Mesothelial cell of epicardium (in vitro differentiated cells): Measurements from ENCODE around the gene OGFOD1. TPM values are rescaled to one million over a fixed set of nuclear protein-coding genes. Genes with fewer than 3 reads are reported as not detected.

ENCODE experiments used
- DNase-seq, 2 experiments: peaks; one replicate each; pipeline ENCODE4 v3.0.0; 2021; ENCODE audit warnings: low spot score in 2 of 2; ENCODE audit not compliant: unreplicated experiment in 2 of 2
- H3K27ac Mint-ChIP-seq: 2 replicates; pipeline ENCODE4 v1.8.0; 2021; ENCODE audit warnings: mixed read lengths
- H3K27me3 Mint-ChIP-seq: 2 replicates; pipeline ENCODE4 v1.8.0; 2021; ENCODE audit warnings: low read depth, mixed read lengths
- H3K36me3 Mint-ChIP-seq: 2 replicates; pipeline ENCODE4 v1.8.0; 2021; ENCODE audit warnings: mixed read lengths
- H3K4me1 Mint-ChIP-seq: 2 replicates; pipeline ENCODE4 v1.8.0; 2021; ENCODE audit warnings: mixed read lengths
- H3K4me3 Mint-ChIP-seq: 2 replicates; pipeline ENCODE4 v1.8.0; 2021; ENCODE audit warnings: mild to moderate bottlenecking, moderate library complexity, mixed read lengths
- H3K9me3 Mint-ChIP-seq: 2 replicates; pipeline ENCODE4 v1.8.0; 2021; ENCODE audit warnings: mixed read lengths
- CTCF ChIP-seq: fragments of 200-600 bp; sonication (generic); IDR thresholded peaks from one replicate; pipeline ENCODE4 v1.5.0; 2021; ENCODE audit warnings: antibody characterized with exemption; ENCODE audit not compliant: unreplicated experiment
- total RNA-seq: library from RNA; stranded (reverse); gene quantifications from 3 replicates; pipeline ENCODE4 v1.2.1, GENCODE V29; 2021

OGFOD1 gene
- total RNA-seq, 1 donor from 2014 or later: 37.2 TPM

- Mint-ChIP-seq H3K36me3 (peaks cover 21% of the 10 kb centered on the region), H3K9me3 (no peaks in the 10 kb centered on the region), H3K4me3 (peak overlapping the region; percentile 94), H3K27ac (peak overlapping the region; percentile 98), H3K27me3 (no peaks in the 10 kb centered on the region), H3K4me1 (peaks cover 34% of the 10 kb centered on the region)
- DNase-seq: peak in 1 of 2 experiments; percentile 37
- no peak for TF ChIP-seq CTCF
Observed at GRCh38 chr16:56451753-56452689, 667 bp downstream of the OGFOD1 start.

GRCh38 chr16:56457927-56458470 is 6.6 kb downstream of the OGFOD1 start:
- TF ChIP-seq CTCF: no peak
- no peaks in the 10 kb centered on the region for H3K4me1 Mint-ChIP-seq
- no peak overlapping the region for H3K27ac Mint-ChIP-seq
- no peaks in the 10 kb centered on the region for H3K9me3 Mint-ChIP-seq
- H3K27me3 Mint-ChIP-seq: no peaks in the 10 kb centered on the region
- H3K36me3 Mint-ChIP-seq: peaks cover 55% of the 10 kb centered on the region
- DNase-seq: no peak
- H3K4me3 Mint-ChIP-seq: no peak overlapping the region

- no peak overlapping the region for H3K27ac Mint-ChIP-seq
- H3K36me3 Mint-ChIP-seq: peaks cover 56% of the 10 kb centered on the region
Observed at GRCh38 chr16:56460101-56460500, 8.7 kb downstream of the OGFOD1 start.

GRCh38 chr16:56462064-56462796 is 10.9 kb downstream of the OGFOD1 start:
- Mint-ChIP-seq H3K27me3 (no peaks in the 10 kb centered on the region), H3K27ac (no peak overlapping the region), H3K4me3 (no peak overlapping the region), H3K4me1 (no peaks in the 10 kb centered on the region), H3K36me3 (peaks cover 53% of the 10 kb centered on the region), H3K9me3 (no peaks in the 10 kb centered on the region)
- no peak for TF ChIP-seq CTCF
- no peak for DNase-seq

More at GRCh38 chr16:56460101-56460500, 8.7 kb downstream of the OGFOD1 start:
- no peak overlapping the region for H3K4me3 Mint-ChIP-seq
- H3K9me3 Mint-ChIP-seq: no peaks in the 10 kb centered on the region
- H3K27me3 Mint-ChIP-seq: no peaks in the 10 kb centered on the region
- H3K4me1 Mint-ChIP-seq: no peaks in the 10 kb centered on the region
- DNase-seq: no peak
- no peak for TF ChIP-seq CTCF

- Mint-ChIP-seq H3K36me3 (peaks cover 53% of the 10 kb centered on the region), H3K27me3 (no peaks in the 10 kb centered on the region), H3K9me3 (no peaks in the 10 kb centered on the region), H3K4me3 (no peak overlapping the region), H3K4me1 (no peaks in the 10 kb centered on the region), H3K27ac (no peak overlapping the region)
- no peak for TF ChIP-seq CTCF
- DNase-seq: no peak
Observed at GRCh38 chr16:56463153-56463552, 11.8 kb downstream of the OGFOD1 start.
